Neural progenitor cell (in vitro differentiated cells): Measurements from ENCODE around the gene HNRNPA2B1. TPM values are rescaled to one million over a fixed set of nuclear protein-coding genes. Genes with fewer than 3 reads are reported as not detected.
"Not testable (repeated sequence)": the region's sequence is repeated elsewhere in the genome, so short reads cannot be mapped to it uniquely, and the experiment has no call there.

Experiments used
- DNase-seq: peaks from one replicate; pipeline ENCODE4 v3.0.0-alpha.2; 2016; ENCODE audit warnings: low spot score
- H2AFZ ChIP-seq: fragments of 200-600 bp; sonication (generic); replicated peaks from 2 replicates; pipeline ENCODE4 v1.6.1; 2016; ENCODE audit warnings: antibody characterized with exemption
- H3F3A ChIP-seq: fragments of 200-600 bp; sonication (generic); 2 replicates; pipeline ENCODE4 v1.6.1; 2016; ENCODE audit warnings: antibody characterized with exemption, low read depth
- H3K27ac ChIP-seq: fragments of 200-600 bp; sonication (generic); 2 replicates; pipeline ENCODE4 v1.5.1; 2016; ENCODE audit warnings: mild to moderate bottlenecking
- H3K27me3 ChIP-seq: fragments of 200-600 bp; sonication (generic); 2 replicates; pipeline ENCODE4 v1.6.1; 2016; ENCODE audit warnings: mild to moderate bottlenecking, moderate library complexity
- H3K36me3 ChIP-seq: fragments of 200-600 bp; sonication (generic); 2 replicates; pipeline ENCODE4 v1.5.1; 2016
- H3K4me1 ChIP-seq: fragments of 200-600 bp; sonication (generic); 2 replicates; pipeline ENCODE4 v1.6.1; 2016; ENCODE audit warnings: mixed run types
- H3K4me2 ChIP-seq: fragments of 200-600 bp; sonication (generic); 2 replicates; pipeline ENCODE4 v1.6.1; 2016
- H3K4me3 ChIP-seq: fragments of 200-600 bp; sonication (generic); 2 replicates; pipeline ENCODE4 v1.5.1; 2016
- H3K79me2 ChIP-seq: fragments of 200-600 bp; sonication (generic); 2 replicates; pipeline ENCODE4 v1.6.1; 2016; ENCODE audit warnings: low read depth
- H3K9ac ChIP-seq: fragments of 200-600 bp; sonication (generic); 2 replicates; pipeline ENCODE4 v1.6.1; 2016
- H3K9me3 ChIP-seq: fragments of 200-600 bp; sonication (generic); 2 replicates; pipeline ENCODE4 v1.5.1; 2016; ENCODE audit warnings: low read depth
- H4K20me1 ChIP-seq: fragments of 200-600 bp; sonication (generic); 2 replicates; pipeline ENCODE4 v1.6.1; 2016; ENCODE audit warnings: low read depth
- H3K27ac Mint-ChIP-seq: 3 replicates; pipeline ENCODE4 v1.8.0; 2021; ENCODE audit warnings: mixed read lengths
- H3K27me3 Mint-ChIP-seq: 2 replicates; pipeline ENCODE4 v1.8.0; 2022; ENCODE audit warnings: low read depth, mild to moderate bottlenecking, inconsistent platforms, moderate library complexity, mixed read lengths; ENCODE audit not compliant: insufficient read depth
- H3K36me3 Mint-ChIP-seq: 3 replicates; pipeline ENCODE4 v1.8.0; 2021; ENCODE audit warnings: mixed read lengths
- H3K4me1 Mint-ChIP-seq: 3 replicates; pipeline ENCODE4 v1.8.0; 2021; ENCODE audit warnings: mixed read lengths
- H3K4me3 Mint-ChIP-seq: 3 replicates; pipeline ENCODE4 v1.8.0; 2021; ENCODE audit warnings: mild to moderate bottlenecking, moderate library complexity, mixed read lengths
- H3K9me3 Mint-ChIP-seq: 3 replicates; pipeline ENCODE4 v1.8.0; 2020; ENCODE audit warnings: mixed read lengths
- EZH2 ChIP-seq: fragments of 200-600 bp; sonication (generic); IDR thresholded peaks from 2 replicates; pipeline ENCODE4 v1.6.1; 2017; ENCODE audit warnings: antibody characterized with exemption, mild to moderate bottlenecking, moderate library complexity
- EZH2phosphoT487 ChIP-seq: fragments of 200-600 bp; sonication (generic); IDR thresholded peaks from 2 replicates; pipeline ENCODE4 v1.6.1; 2017; ENCODE audit warnings: antibody characterized with exemption
- total RNA-seq: library from RNA; depleted of rRNA; stranded (reverse); fragments of >200 nt; gene quantifications from 2 replicates; pipeline ENCODE4 v1.2.3, GENCODE V29; 2015; ENCODE audit warnings: low replicate concordance
- TF ChIP-seq, protein P1 (sequence below): fragments of 200-600 bp; sonication (generic); IDR thresholded peaks from 2 replicates; pipeline ENCODE4 v1.5.1; 2017; ENCODE audit warnings: antibody characterized with exemption, mild to moderate bottlenecking

Gene HNRNPA2B1
- total RNA-seq, 1 donor from 2014 or later = 601 TPM

DNA sequence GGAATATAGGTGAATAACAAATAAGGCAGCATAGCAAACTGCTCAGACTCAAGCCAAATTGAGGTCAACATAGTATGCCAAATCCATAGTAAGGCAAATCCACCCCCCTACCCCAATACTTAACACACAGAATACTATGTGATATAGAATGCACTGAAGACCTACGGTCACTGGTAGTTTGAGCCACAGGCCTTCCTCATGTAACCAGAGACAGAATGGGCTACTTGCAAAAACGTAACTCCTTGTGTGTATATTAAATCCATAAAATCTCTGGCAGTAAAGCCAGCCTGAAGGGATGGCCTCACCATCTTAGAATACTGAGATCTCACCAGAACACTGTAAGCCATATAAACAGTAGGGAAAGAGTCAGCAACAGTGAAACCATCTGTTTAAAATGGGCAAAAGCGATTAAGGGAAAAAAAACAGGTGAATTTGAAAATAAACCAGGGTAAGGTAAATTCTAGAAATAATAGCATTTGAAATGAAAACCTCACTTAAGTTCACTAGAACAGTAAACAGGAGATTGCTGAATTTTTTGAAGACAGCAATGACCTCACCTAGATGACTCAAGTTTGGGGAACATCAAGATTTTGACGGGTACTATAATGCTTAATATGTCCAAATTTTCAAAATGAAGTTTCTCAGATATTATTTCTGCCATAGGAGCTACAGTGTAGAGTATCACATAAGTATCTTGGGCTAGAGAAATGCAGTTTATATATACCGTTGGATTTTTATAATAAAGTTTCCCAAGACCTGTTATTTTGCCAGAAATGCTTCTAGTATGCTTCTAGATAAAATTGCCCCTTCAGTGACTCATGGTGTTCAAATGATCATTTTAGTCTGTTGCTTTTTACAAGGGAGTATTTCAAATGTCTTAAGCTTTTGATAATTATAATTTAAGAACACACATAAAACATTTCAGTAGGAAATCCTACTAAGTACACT, 13.9 kb downstream of the HNRNPA2B1 start:
- Histone ChIP-seq H3K79me2 (peaks cover 39% of the 10 kb centered on the region), H3K4me2 (no peak overlapping the region), H3K27ac (peak overlapping the region; percentile 80), H3K4me1 (no peaks in the 10 kb centered on the region), H3K9ac (no peak overlapping the region), H3F3A (peaks cover 94% of the 10 kb centered on the region), H3K4me3 (no peak overlapping the region), H3K36me3 (peaks cover 28% of the 10 kb centered on the region), H3K9me3 (no peaks in the 10 kb centered on the region), H3K27me3 (no peaks in the 10 kb centered on the region), H4K20me1 (peaks cover 57% of the 10 kb centered on the region), H2AFZ (no peak overlapping the region)
- no peak overlapping the region for H3K4me3 Mint-ChIP-seq
- H3K9me3 Mint-ChIP-seq = no peaks in the 10 kb centered on the region
- DNase-seq = no peak
- H3K27me3 Mint-ChIP-seq = no peaks in the 10 kb centered on the region
- TF ChIP-seq EZH2 (no peak), EZH2phosphoT487 (no peak)
- TF ChIP-seq, protein P1, sequence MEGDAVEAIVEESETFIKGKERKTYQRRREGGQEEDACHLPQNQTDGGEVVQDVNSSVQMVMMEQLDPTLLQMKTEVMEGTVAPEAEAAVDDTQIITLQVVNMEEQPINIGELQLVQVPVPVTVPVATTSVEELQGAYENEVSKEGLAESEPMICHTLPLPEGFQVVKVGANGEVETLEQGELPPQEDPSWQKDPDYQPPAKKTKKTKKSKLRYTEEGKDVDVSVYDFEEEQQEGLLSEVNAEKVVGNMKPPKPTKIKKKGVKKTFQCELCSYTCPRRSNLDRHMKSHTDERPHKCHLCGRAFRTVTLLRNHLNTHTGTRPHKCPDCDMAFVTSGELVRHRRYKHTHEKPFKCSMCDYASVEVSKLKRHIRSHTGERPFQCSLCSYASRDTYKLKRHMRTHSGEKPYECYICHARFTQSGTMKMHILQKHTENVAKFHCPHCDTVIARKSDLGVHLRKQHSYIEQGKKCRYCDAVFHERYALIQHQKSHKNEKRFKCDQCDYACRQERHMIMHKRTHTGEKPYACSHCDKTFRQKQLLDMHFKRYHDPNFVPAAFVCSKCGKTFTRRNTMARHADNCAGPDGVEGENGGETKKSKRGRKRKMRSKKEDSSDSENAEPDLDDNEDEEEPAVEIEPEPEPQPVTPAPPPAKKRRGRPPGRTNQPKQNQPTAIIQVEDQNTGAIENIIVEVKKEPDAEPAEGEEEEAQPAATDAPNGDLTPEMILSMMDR = no peak
- peaks cover 20% of the 10 kb centered on the region for H3K4me1 Mint-ChIP-seq
- H3K36me3 Mint-ChIP-seq = peaks cover 45% of the 10 kb centered on the region
- H3K27ac Mint-ChIP-seq = no peak overlapping the region

DNA sequence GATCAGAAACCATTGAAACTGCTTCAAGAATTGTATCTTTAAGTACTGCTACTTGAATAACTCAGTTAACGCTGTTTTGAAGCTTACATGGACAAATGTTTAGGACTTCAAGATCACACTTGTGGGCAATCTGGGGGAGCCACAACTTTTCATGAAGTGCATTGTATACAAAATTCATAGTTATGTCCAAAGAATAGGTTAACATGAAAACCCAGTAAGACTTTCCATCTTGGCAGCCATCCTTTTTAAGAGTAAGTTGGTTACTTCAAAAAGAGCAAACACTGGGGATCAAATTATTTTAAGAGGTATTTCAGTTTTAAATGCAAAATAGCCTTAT, 14.7 kb downstream of the HNRNPA2B1 start:
- TF ChIP-seq, protein P1 = no peak
- TF ChIP-seq EZH2phosphoT487 = no peak
- no peak for TF ChIP-seq EZH2
- no peaks in the 10 kb centered on the region for H3K4me1 ChIP-seq
- no peak overlapping the region for H3K27ac Mint-ChIP-seq
- no peak overlapping the region for H3K4me3 ChIP-seq
- H3K4me3 Mint-ChIP-seq = no peak overlapping the region
- peak overlapping the region; percentile 59 for H3K27ac ChIP-seq
- H3K36me3 ChIP-seq = peaks cover 21% of the 10 kb centered on the region
- H3K4me1 Mint-ChIP-seq = peaks cover 20% of the 10 kb centered on the region
- peaks cover 38% of the 10 kb centered on the region for H3K36me3 Mint-ChIP-seq
- no peaks in the 10 kb centered on the region for H3K9me3 ChIP-seq
- H4K20me1 ChIP-seq = peaks cover 49% of the 10 kb centered on the region
- H2AFZ ChIP-seq = no peak overlapping the region
- no peaks in the 10 kb centered on the region for H3K27me3 ChIP-seq
- no peak overlapping the region for H3K4me2 ChIP-seq
- no peak overlapping the region for H3K9ac ChIP-seq
- H3K27me3 Mint-ChIP-seq = no peaks in the 10 kb centered on the region
- H3F3A ChIP-seq = peaks cover 91% of the 10 kb centered on the region
- peaks cover 31% of the 10 kb centered on the region for H3K79me2 ChIP-seq
- no peak for DNase-seq
- H3K9me3 Mint-ChIP-seq = no peaks in the 10 kb centered on the region

DNA sequence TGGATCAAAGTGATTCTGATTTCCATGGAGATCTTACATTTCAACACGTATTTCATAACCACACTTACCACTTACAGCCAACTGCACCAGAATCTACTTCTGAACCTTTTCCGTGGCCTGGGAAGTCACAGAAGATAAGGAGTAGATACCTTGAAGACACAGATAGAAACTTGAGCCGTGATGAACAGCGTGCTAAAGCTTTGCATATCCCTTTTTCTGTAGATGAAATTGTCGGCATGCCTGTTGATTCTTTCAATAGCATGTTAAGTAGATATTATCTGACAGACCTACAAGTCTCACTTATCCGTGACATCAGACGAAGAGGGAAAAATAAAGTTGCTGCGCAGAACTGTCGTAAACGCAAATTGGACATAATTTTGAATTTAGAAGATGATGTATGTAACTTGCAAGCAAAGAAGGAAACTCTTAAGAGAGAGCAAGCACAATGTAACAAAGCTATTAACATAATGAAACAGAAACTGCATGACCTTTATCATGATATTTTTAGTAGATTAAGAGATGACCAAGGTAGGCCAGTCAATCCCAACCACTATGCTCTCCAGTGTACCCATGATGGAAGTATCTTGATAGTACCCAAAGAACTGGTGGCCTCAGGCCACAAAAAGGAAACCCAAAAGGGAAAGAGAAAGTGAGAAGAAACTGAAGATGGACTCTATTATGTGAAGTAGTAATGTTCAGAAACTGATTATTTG, 15.3 kb downstream of the HNRNPA2B1 start:
- Histone ChIP-seq H2AFZ (no peak overlapping the region), H3K4me1 (no peaks in the 10 kb centered on the region), H3K9ac (no peak overlapping the region), H3K9me3 (no peaks in the 10 kb centered on the region), H3F3A (peaks cover 86% of the 10 kb centered on the region), H3K36me3 (peaks cover 15% of the 10 kb centered on the region), H3K27ac (peak overlapping the region; percentile 59), H3K4me2 (no peak overlapping the region), H3K79me2 (peaks cover 25% of the 10 kb centered on the region), H3K27me3 (no peaks in the 10 kb centered on the region), H4K20me1 (peaks cover 44% of the 10 kb centered on the region), H3K4me3 (no peak overlapping the region)
- no peak overlapping the region for H3K27ac Mint-ChIP-seq
- peaks cover 33% of the 10 kb centered on the region for H3K36me3 Mint-ChIP-seq
- H3K9me3 Mint-ChIP-seq = no peaks in the 10 kb centered on the region
- H3K27me3 Mint-ChIP-seq = no peaks in the 10 kb centered on the region
- no peak for DNase-seq
- H3K4me1 Mint-ChIP-seq = peaks cover 19% of the 10 kb centered on the region
- TF ChIP-seq, protein P1 = no peak
- TF ChIP-seq EZH2 (no peak), EZH2phosphoT487 (no peak)
- H3K4me3 Mint-ChIP-seq = no peak overlapping the region

DNA sequence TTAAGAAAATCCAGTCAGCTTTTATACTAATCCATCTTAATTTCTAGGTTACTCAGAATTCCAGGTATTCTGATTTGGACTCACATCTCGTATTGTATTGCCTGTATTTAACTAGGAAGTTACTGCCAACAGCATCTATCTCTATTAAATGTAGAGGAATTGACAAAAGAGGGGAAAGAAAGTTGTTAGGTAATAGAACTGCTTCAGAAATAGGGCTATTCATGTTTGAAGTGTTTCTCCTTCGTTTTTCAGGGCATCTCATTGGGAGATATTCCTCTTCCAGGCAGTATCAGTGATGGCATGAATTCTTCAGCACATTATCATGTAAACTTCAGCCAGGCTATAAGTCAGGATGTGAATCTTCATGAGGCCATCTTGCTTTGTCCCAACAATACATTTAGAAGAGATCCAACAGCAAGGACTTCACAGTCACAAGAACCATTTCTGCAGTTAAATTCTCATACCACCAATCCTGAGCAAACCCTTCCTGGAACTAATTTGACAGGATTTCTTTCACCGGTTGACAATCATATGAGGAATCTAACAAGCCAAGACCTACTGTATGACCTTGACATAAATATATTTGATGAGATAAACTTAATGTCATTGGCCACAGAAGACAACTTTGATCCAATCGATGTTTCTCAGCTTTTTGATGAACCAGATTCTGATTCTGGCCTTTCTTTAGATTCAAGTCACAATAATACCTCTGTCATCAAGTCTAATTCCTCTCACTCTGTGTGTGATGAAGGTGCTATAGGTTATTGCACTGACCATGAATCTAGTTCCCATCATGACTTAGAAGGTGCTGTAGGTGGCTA, 16.1 kb downstream of the HNRNPA2B1 start:
- peaks cover 28% of the 10 kb centered on the region for H3K36me3 Mint-ChIP-seq
- H3K27ac Mint-ChIP-seq, H3K27me3 Mint-ChIP-seq, H3K4me3 Mint-ChIP-seq, H3K36me3 ChIP-seq, H3K27me3 ChIP-seq, H3K4me2 ChIP-seq, H3K9ac ChIP-seq, H3K9me3 Mint-ChIP-seq, DNase-seq, H3K4me3 ChIP-seq, H3K9me3 ChIP-seq, H2AFZ ChIP-seq, H3K4me1 ChIP-seq: not testable (repeated sequence)
- H3K27ac ChIP-seq = peak overlapping the region; percentile 62
- H3K4me1 Mint-ChIP-seq = peaks cover 18% of the 10 kb centered on the region
- H3F3A ChIP-seq = peaks cover 78% of the 10 kb centered on the region
- H3K79me2 ChIP-seq = peaks cover 17% of the 10 kb centered on the region
- H4K20me1 ChIP-seq = peaks cover 36% of the 10 kb centered on the region
